Fibroblast of lung (primary cell): ENCODE results near the gene CST4.

Source experiments
- CTCF ChIP-seq, 2 donors: IDR thresholded peaks in 1 of 2; conservative IDR thresholded peaks in 1 of 2; 1 replicate in 1 of 2; 2 replicates in 1 of 2; pipeline ENCODE4 v1.5.1; 2011 to 2012; ENCODE audit warnings: low read length in 2 of 2, control low read depth in 1 of 2, inconsistent platforms in 1 of 2, low read depth in 1 of 2, mild to moderate bottlenecking in 1 of 2
- EZH2 ChIP-seq: IDR thresholded peaks from 2 replicates; pipeline ENCODE4 v1.5.1; 2012; ENCODE audit warnings: low read length, control low read depth, mild to moderate bottlenecking; ENCODE audit errors: missing control alignments

- TF ChIP-seq CTCF (conservative IDR thresholded peaks at IDR 0.05 in 1 of 2, IDR thresholded peaks at IDR 0.05 in 1 of 2; ENCODE audit: low read depth in 1 of 2, low read length in 2 of 2) (no peak), EZH2 (no peak)
These were observed 12.1 kb upstream of the CST4 start for GRCh38 chr20:23700931-23701330.
